Panc1 (cell line): ENCODE results near the gene PDE9A. TPM values are rescaled to one million over a fixed set of nuclear protein-coding genes. Genes with fewer than 3 reads are reported as not detected.

Source experiments
- ATAC-seq: fragments of 200-7000 bp; cut with Tn5 transposase; 2 replicates; pipeline ENCODE4 v1.9.1; 2020; ENCODE audit warnings: mild to moderate bottlenecking, moderate library complexity
- BruUV-seq: library from RNA; stranded (reverse); fragments of 400-500 nt; replicated peaks from 2 replicates; lab custom pipeline; 2021; lab: Mats Ljungman, UMichigan
- CTCF ChIA-PET: fragments of 300-600 bp; sonication (Branson Sonifier 250); formaldehyde crosslinking; loops from one replicate; lab custom pipeline; 2022; ENCODE audit warnings: antibody characterized with exemption; lab: Charles Lee
- POLR2A ChIA-PET: fragments of 300-600 bp; sonication (Branson Sonifier 250); formaldehyde crosslinking; loops from one replicate; lab custom pipeline; 2022; ENCODE audit warnings: antibody characterized with exemption; lab: Charles Lee
- DNase-seq: peaks from one replicate; pipeline ENCODE4 v3.0.0-alpha.2; 2010; ENCODE audit warnings: low read depth, low spot score
- H3K27ac ChIP-seq: 2 replicates; pipeline ENCODE4 v1.5.1; 2011; ENCODE audit warnings: mild to moderate bottlenecking, low read length, inconsistent platforms
- H3K27me3 ChIP-seq: fragments of 200-500 bp; sonication (Bioruptor generic); 2 replicates; pipeline ENCODE4 v1.6.0; 2014; ENCODE audit warnings: low read length, inconsistent platforms; ENCODE audit not compliant: control insufficient read depth, insufficient read depth
- H3K36me3 ChIP-seq: fragments of 200-500 bp; sonication (Bioruptor generic); 2 replicates; pipeline ENCODE4 v1.5.1; 2014; ENCODE audit warnings: inconsistent platforms, mild to moderate bottlenecking, low read length, moderate library complexity; ENCODE audit not compliant: control insufficient read depth, insufficient read depth
- H3K4me1 ChIP-seq: 2 replicates; pipeline ENCODE4 v1.5.1; 2011; ENCODE audit warnings: inconsistent platforms, mild to moderate bottlenecking, low read length, moderate library complexity; ENCODE audit not compliant: control insufficient read depth, insufficient read depth
- H3K4me3 ChIP-seq, 2 experiments: 2 replicates each; pipeline ENCODE4 v1.5.1; 2011 to 2012; ENCODE audit warnings: low read depth in 2 of 2, low read length in 2 of 2, mild to moderate bottlenecking in 2 of 2, inconsistent platforms in 1 of 2, moderate library complexity in 1 of 2
- H3K9me3 ChIP-seq: fragments of 200-500 bp; sonication (Bioruptor generic); 2 replicates; pipeline ENCODE4 v1.5.1; 2014; ENCODE audit warnings: low read depth, mild to moderate bottlenecking, inconsistent platforms, low read length, moderate library complexity; ENCODE audit not compliant: control insufficient read depth, insufficient read depth
- POLR2AphosphoS5 ChIP-seq: IDR thresholded peaks from 2 replicates; pipeline ENCODE4 v1.6.1; 2012; ENCODE audit warnings: mild to moderate bottlenecking, low read depth, low read length, moderate library complexity
- SIN3A ChIP-seq: IDR thresholded peaks from 2 replicates; pipeline ENCODE4 v1.6.1; 2012; ENCODE audit warnings: low read depth, mild to moderate bottlenecking, low read length, moderate library complexity, borderline replicate concordance; ENCODE audit not compliant: insufficient read depth
- TCF7L2 ChIP-seq: IDR thresholded peaks from 2 replicates; pipeline ENCODE4 v1.6.1; 2011; ENCODE audit warnings: mild to moderate bottlenecking, low read depth, low read length, inconsistent platforms
- in situ Hi-C: cut with HindIII; loops from 2 replicates; pipeline ENCODE4 v1.10.0; 2016; ENCODE audit warnings: low sequenced_read_pairs, low pct_unique_long_range_greater_than_20kb
- intact Hi-C: fragments of 100-400 bp; cut with micrococcal nuclease; formaldehyde crosslinking; loops from one replicate; pipeline ENCODE4 v1.10.0; 2022; ENCODE audit not compliant: unreplicated experiment
- total RNA-seq: library from RNA; stranded (reverse); gene quantifications from one replicate; pipeline ENCODE4 v1.2.1, GENCODE V29; 2021; ENCODE audit not compliant: unreplicated experiment
- TF ChIP-seq, protein P1 (sequence below), 2 experiments: IDR thresholded peaks; 2 replicates each; pipeline ENCODE4 v1.6.1; 2011 to 2012; ENCODE audit warnings: low read depth in 2 of 2, control low read depth in 1 of 2, low read length in 1 of 2, mild to moderate bottlenecking in 1 of 2, moderate library complexity in 1 of 2; ENCODE audit not compliant: insufficient read depth in 1 of 2
- TF ChIP-seq, protein P2 (sequence below): fragments of 450-650 bp; IDR thresholded peaks from 2 replicates; pipeline ENCODE4 v1.5.1; 2017; ENCODE audit warnings: mild to moderate bottlenecking

Gene PDE9A
- total RNA-seq, 1 experiment from 2014 or later: 0.72 TPM

DNA sequence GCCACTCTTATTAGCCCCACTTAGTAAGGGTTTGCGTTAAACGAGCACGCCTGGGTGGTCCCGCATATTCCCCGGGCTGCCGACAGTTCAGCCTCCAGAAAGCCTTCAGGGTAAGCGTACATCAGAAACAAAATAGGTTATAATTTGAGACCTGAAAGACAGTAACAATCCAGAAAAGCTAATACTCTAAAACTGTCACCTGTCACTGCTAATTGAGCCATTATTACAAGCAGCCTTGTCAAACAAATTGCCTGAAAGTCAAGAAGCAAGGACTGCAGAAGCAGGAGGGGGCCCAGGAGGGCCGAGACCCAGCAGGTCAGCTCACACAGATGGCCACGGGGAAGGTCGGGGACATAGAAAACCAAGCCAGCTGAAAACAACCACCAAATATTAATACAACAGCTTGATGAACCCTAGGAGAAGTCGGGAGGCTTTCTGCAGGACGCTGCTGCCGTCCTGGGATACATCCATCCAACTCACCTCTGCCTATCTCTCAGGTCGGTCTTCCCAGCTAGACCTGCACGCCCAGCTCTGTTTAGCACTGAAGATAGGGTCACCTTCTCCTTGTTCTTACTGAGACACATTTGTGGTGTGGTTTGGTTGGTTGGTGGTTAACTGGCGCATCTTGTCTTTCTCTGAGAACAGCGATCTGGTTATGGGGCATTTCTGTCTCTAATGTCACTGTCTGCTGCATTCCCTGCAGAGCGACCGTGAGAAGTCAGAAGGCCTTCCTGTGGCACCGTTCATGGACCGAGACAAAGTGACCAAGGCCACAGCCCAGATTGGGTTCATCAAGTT is 115.1 kb downstream of the PDE9A start:
- POLR2A ChIA-PET: no interaction called here
- H3K4me3 ChIP-seq: no peak overlapping the region
- in situ Hi-C loops (no loop called here), intact Hi-C loops (no loop called here)
- CTCF ChIA-PET: no interaction called here
- no peaks in the 10 kb centered on the region; the same call in 1 of the 2 replicates for H3K27me3 ChIP-seq
- no peaks in the 10 kb centered on the region for H3K4me1 ChIP-seq
- H3K36me3 ChIP-seq: no peaks in the 10 kb centered on the region
- TF ChIP-seq POLR2AphosphoS5: no peak
- no peak for TF ChIP-seq SIN3A
- TF ChIP-seq, protein P1, sequence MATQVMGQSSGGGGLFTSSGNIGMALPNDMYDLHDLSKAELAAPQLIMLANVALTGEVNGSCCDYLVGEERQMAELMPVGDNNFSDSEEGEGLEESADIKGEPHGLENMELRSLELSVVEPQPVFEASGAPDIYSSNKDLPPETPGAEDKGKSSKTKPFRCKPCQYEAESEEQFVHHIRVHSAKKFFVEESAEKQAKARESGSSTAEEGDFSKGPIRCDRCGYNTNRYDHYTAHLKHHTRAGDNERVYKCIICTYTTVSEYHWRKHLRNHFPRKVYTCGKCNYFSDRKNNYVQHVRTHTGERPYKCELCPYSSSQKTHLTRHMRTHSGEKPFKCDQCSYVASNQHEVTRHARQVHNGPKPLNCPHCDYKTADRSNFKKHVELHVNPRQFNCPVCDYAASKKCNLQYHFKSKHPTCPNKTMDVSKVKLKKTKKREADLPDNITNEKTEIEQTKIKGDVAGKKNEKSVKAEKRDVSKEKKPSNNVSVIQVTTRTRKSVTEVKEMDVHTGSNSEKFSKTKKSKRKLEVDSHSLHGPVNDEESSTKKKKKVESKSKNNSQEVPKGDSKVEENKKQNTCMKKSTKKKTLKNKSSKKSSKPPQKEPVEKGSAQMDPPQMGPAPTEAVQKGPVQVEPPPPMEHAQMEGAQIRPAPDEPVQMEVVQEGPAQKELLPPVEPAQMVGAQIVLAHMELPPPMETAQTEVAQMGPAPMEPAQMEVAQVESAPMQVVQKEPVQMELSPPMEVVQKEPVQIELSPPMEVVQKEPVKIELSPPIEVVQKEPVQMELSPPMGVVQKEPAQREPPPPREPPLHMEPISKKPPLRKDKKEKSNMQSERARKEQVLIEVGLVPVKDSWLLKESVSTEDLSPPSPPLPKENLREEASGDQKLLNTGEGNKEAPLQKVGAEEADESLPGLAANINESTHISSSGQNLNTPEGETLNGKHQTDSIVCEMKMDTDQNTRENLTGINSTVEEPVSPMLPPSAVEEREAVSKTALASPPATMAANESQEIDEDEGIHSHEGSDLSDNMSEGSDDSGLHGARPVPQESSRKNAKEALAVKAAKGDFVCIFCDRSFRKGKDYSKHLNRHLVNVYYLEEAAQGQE (IDR thresholded peaks at IDR 0.05; ENCODE audit: insufficient read depth in 1 of 2, low read depth in 2 of 2, low read length in 1 of 2): no peak
- no peak for TF ChIP-seq TCF7L2
- TF ChIP-seq, protein P2, sequence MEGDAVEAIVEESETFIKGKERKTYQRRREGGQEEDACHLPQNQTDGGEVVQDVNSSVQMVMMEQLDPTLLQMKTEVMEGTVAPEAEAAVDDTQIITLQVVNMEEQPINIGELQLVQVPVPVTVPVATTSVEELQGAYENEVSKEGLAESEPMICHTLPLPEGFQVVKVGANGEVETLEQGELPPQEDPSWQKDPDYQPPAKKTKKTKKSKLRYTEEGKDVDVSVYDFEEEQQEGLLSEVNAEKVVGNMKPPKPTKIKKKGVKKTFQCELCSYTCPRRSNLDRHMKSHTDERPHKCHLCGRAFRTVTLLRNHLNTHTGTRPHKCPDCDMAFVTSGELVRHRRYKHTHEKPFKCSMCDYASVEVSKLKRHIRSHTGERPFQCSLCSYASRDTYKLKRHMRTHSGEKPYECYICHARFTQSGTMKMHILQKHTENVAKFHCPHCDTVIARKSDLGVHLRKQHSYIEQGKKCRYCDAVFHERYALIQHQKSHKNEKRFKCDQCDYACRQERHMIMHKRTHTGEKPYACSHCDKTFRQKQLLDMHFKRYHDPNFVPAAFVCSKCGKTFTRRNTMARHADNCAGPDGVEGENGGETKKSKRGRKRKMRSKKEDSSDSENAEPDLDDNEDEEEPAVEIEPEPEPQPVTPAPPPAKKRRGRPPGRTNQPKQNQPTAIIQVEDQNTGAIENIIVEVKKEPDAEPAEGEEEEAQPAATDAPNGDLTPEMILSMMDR: no peak
- DNase-seq (no peak), ATAC-seq (no peak)
- no TSS peak for BruUV-seq
- no peaks in the 10 kb centered on the region for H3K9me3 ChIP-seq
- no peak overlapping the region for H3K27ac ChIP-seq

DNA sequence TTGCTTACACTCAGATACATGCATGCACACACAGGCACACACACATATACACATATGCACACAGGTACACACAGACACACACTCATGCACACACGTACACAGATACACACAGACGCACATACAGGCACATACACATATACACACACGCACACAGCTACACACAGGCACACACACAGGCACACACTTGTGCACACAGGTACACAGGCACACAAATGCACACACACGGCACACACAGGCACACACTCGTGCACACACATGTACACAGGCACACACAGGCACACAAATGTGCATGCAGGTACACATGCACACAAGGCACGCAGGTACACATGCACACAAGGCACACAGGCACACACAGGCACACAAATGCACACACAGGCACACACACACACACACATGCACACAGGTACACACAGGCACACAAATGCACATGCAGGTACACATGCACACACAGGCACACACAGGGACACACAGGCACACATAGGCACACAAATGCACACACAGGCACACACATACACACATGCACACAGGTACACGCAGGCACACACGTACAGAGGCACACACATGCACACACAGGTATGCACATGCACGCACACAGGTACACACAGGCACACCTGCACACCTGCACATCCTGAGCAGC is 115.9 kb downstream of the PDE9A start:
- H3K9me3 ChIP-seq: no peaks in the 10 kb centered on the region
- ATAC-seq (no peak), DNase-seq (no peak)
- H3K4me3 ChIP-seq: no peak overlapping the region
- no peaks in the 10 kb centered on the region for H3K36me3 ChIP-seq
- H3K4me1 ChIP-seq: no peaks in the 10 kb centered on the region
- H3K27me3 ChIP-seq: no peaks in the 10 kb centered on the region; the same call in 1 of the 2 replicates
- no TSS peak for BruUV-seq
- intact Hi-C loops: no loop called here
- no peak for TF ChIP-seq POLR2AphosphoS5
- TF ChIP-seq TCF7L2: no peak
- TF ChIP-seq SIN3A: no peak
- TF ChIP-seq, protein P1 (IDR thresholded peaks at IDR 0.05; ENCODE audit: insufficient read depth in 1 of 2, low read depth in 2 of 2, low read length in 1 of 2): no peak
- in situ Hi-C loops: no loop called here
- CTCF ChIA-PET: no interaction called here
- POLR2A ChIA-PET: interaction anchor here (0.6 kb wide), 1 partner anchor 1094 kb away, joined by 23 read pairs; no protein-coding TSS in a partner anchor
- H3K27ac ChIP-seq: no peak overlapping the region
